Activated T-cell treated with anti-CD3 and anti-CD28 coated beads, Interleukin-2, amount 50 U/mL, for 24 hours (primary cell): Measurements from ENCODE around the gene SORT1.

ENCODE experiments used
- DNase-seq: peaks from one replicate; pipeline ENCODE4 v3.0.0-alpha.2; 2020
- H3K27ac Mint-ChIP-seq: 2 replicates; pipeline ENCODE4 v1.8.0; 2020; ENCODE audit warnings: mild to moderate bottlenecking, mixed read lengths
- H3K27me3 Mint-ChIP-seq: 2 replicates; pipeline ENCODE4 v1.8.0; 2020; ENCODE audit warnings: mixed read lengths
- H3K36me3 Mint-ChIP-seq: 2 replicates; pipeline ENCODE4 v1.8.0; 2020; ENCODE audit warnings: low read depth, mixed read lengths
- H3K4me1 Mint-ChIP-seq: 2 replicates; pipeline ENCODE4 v1.8.0; 2020; ENCODE audit warnings: low read depth, mixed read lengths
- H3K4me3 Mint-ChIP-seq: 2 replicates; pipeline ENCODE4 v1.8.0; 2020; ENCODE audit warnings: mild to moderate bottlenecking, moderate library complexity, mixed read lengths
- H3K9me3 Mint-ChIP-seq: 2 replicates; pipeline ENCODE4 v1.8.0; 2020; ENCODE audit warnings: mixed read lengths

The SORT1 gene

DNA sequence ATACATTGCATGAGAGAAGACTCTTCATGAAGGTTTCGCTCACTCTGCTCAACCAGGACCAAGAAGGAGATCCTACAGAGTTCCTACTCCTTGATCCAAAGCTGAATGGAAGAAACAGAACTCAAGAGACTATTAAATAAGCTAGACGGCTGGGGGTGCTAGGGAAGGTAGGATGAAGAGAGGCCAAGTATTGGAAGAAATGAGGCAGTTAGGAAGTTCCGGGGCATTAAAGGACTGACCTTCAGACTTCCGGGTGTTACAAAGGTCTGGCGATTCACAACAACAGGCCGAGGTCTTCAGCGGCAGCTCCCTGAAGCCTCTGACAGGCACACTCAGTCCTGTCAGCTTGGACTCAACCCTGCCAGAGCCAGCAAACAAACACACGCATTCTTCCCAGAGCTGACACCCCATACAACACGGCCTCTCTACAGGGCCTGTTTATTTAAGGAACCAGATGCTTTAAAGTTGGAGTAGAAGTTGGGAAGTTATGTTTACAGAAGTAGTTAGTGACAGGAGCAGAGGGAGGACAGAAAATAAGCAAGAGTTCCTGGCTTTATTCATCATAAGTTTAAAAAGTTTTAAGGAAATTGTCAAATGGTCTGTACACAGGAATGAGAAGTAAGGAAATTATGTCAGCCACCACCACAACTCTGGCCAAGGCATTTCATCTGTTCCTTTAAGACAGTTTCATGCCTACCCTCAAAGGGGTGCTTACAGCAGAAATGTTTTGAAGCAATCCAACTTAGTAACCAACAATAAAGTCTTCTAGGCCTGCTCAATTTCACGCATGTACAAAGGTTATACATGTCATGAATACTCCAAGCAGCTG lies 4.7 kb downstream of the SORT1 start:
- peaks cover 15% of the 10 kb centered on the region for H3K4me1 Mint-ChIP-seq
- no peaks in the 10 kb centered on the region for H3K36me3 Mint-ChIP-seq
- H3K27ac Mint-ChIP-seq: no peak overlapping the region
- no peaks in the 10 kb centered on the region for H3K9me3 Mint-ChIP-seq
- H3K4me3 Mint-ChIP-seq: no peak overlapping the region
- no peak for DNase-seq
- H3K27me3 Mint-ChIP-seq: peaks cover 62% of the 10 kb centered on the region

DNA sequence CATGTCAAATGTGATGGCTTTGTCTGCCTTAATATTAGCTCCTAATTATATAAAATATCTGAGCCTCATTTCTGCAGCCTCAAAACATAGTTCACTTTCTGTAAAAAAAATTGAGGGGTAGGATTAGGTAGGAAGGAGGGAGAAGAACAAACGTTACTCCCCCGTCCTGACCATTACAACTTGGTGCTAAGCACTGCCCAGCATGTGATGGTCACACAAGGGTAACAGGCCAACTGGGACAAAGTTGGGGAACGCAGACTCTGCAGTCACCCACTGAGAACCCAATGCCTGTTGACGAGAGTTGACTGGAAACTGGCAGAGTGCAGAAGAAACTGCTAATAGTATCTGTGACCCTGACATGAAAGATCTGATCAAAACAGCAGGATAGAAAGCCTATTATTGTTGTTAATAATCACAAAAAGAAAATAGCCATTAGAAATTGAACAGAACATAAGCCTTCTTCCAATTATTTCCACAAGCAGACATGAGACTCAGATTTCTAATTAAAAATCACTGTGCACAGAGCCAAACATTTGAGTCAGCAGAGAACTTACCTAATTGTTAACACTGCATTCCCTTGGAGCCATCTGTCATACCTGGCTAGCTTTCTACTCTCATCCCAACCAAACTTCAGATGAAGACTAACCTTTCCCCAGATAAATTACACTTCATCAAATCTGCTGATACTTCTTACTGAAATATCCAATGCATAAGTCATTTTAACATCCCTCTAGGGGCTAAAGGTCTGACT lies 5.5 kb downstream of the SORT1 start:
- no peak overlapping the region for H3K4me3 Mint-ChIP-seq
- no peaks in the 10 kb centered on the region for H3K36me3 Mint-ChIP-seq
- peaks cover 14% of the 10 kb centered on the region for H3K4me1 Mint-ChIP-seq
- H3K27me3 Mint-ChIP-seq: peaks cover 62% of the 10 kb centered on the region
- H3K9me3 Mint-ChIP-seq: no peaks in the 10 kb centered on the region
- H3K27ac Mint-ChIP-seq: no peak overlapping the region
- DNase-seq: no peak

DNA sequence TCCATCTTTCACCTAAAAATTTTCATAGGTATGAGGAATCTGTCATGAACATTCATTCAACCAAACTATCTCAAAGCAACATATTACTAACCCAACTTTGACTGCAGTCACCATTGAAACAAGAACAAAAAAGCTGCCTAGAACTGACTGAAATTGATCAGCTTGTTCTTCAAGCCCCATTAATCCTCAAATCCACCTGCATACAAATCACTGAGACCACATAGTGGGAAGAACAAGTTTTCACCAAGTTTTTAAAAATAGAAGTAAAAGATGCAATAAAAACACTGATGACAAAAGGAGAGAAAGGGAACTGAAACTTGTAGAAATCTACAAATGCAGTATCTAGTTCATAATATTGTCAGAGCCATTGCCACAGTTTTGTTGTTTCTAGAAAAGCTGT lies 6.1 kb downstream of the SORT1 start:
- peaks cover 57% of the 10 kb centered on the region for H3K27me3 Mint-ChIP-seq
- no peaks in the 10 kb centered on the region for H3K36me3 Mint-ChIP-seq
- H3K4me1 Mint-ChIP-seq: peaks cover 10% of the 10 kb centered on the region
- DNase-seq: no peak
- no peak overlapping the region for H3K27ac Mint-ChIP-seq
- H3K9me3 Mint-ChIP-seq: no peaks in the 10 kb centered on the region
- H3K4me3 Mint-ChIP-seq: no peak overlapping the region

DNA sequence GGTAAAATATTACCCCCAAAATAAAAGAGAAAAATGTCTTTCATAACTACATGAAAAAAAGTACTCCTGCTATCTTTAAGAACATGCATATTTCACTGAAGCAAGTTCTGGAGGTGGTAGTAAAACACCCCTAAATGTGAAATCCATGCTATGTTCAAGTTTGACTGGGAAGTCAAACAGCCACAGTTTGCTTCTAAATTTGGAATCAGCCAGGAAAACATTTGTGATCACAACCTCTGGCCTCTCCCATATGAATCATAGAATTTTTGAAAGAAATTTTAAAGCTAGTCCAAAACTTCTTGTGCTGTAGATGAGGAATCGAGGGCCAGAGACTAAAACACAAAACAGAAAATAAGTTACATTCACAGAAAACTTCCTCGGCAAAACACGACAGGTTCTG lies 6.6 kb downstream of the SORT1 start:
- no peaks in the 10 kb centered on the region for H3K9me3 Mint-ChIP-seq
- peaks cover 8% of the 10 kb centered on the region for H3K4me1 Mint-ChIP-seq
- H3K4me3 Mint-ChIP-seq: no peak overlapping the region
- DNase-seq: no peak
- no peaks in the 10 kb centered on the region for H3K36me3 Mint-ChIP-seq
- peaks cover 52% of the 10 kb centered on the region for H3K27me3 Mint-ChIP-seq
- H3K27ac Mint-ChIP-seq: no peak overlapping the region

DNA sequence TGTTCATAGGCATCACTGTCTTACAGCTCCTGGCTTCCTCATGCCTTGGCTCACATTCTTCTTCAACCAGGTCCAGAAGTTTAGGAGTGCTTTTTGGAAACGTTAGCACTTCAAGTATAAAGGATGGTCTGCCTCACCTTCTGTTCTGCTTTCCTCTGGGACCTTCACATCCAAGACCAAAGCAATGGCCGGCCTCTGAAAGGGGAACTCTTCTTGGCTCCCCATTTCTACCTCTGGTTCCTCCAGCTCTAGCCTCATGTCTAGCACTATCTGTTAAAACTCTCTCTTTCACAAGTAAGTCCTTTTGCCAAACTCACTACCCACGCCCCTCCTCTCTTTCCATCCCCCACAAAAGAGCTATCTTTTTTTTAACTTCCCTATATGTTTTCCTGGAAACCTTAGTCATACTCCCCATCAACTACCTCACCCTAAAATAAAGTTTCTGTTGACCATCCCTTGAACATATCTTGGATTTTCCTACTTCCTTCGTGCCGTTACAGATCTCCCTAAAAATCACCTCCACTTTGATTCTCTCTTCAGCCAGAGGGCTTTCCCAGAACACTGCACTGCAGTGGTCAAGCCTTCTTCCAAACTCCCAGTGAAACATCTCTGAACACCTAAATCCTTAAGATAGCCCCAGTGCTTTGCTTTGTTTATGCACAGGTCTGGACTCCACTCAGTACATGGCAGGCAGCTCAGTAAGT lies 7.9 kb downstream of the SORT1 start:
- Mint-ChIP-seq H3K4me3 (no peak overlapping the region), H3K36me3 (no peaks in the 10 kb centered on the region), H3K27ac (no peak overlapping the region), H3K27me3 (peaks cover 39% of the 10 kb centered on the region), H3K9me3 (no peaks in the 10 kb centered on the region), H3K4me1 (peaks cover 8% of the 10 kb centered on the region)
- no peak for DNase-seq

DNA sequence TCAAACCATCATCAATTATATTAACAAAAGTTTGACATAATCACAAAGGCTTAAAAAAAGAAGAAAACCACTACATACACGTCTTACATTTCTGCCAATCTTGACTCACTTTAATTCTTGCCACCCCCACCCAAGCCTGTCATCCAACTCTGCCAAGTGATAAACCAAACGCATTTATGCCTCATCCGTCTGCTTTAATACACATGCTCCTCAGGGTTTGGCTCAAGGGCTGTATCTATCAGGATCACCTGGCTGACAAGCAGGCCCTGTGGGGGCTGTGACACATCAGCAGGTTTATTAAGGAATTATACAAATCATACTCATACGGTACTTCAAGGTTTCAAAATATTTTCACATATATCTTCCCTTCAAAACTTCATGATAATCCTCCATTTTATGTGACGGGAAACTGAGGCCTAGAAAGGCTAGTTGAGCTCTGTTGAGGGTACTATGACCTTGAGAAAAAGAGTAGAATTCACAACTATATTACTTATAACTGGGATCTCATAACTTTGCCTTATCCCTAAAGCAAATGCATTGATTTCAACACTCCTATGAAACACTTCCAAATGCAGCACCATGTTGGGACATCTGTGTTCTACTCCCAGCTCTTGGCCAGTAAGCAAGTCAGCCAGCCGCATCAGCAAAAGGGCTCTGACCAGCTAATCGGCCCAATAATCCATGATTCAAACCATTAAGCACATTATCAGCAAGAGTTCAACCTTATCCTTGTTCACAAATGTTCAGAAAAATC lies 8.7 kb downstream of the SORT1 start:
- Mint-ChIP-seq H3K36me3 (no peaks in the 10 kb centered on the region), H3K27me3 (peaks cover 34% of the 10 kb centered on the region)

DNA sequence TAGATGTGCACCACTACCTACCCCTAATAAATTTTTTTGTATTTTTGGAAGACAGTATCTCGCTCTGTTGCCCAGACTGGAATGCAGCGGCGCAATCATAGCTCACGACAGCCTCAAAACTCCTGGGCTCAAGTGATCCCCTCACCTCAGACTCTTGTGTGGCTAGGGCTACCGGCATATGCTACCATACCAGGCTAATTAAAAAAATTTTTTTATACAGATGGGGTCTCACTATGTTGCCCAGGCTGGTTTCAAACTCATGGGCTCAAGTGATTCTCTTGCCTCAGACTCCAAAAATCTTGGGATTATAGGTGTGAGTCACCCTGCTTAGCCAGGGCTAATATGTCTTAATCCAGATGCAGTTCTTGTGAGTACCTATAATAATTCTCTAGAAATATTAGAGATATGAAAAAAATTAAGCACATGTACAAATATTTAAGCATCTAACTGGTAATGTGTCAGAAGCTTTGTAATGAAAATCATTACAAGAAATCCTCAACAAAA lies 9.5 kb downstream of the SORT1 start:
- H3K36me3 Mint-ChIP-seq: no peaks in the 10 kb centered on the region
- no peak overlapping the region for H3K4me3 Mint-ChIP-seq
- peaks cover 8% of the 10 kb centered on the region for H3K4me1 Mint-ChIP-seq
- no peak for DNase-seq
- H3K9me3 Mint-ChIP-seq: no peaks in the 10 kb centered on the region
- peaks cover 28% of the 10 kb centered on the region for H3K27me3 Mint-ChIP-seq
- H3K27ac Mint-ChIP-seq: no peak overlapping the region

More for the DNA sequence above, 8.7 kb downstream of the SORT1 start:
- Mint-ChIP-seq H3K4me3 (no peak overlapping the region), H3K4me1 (peaks cover 8% of the 10 kb centered on the region), H3K27ac (no peak overlapping the region), H3K9me3 (no peaks in the 10 kb centered on the region)
- no peak for DNase-seq

DNA sequence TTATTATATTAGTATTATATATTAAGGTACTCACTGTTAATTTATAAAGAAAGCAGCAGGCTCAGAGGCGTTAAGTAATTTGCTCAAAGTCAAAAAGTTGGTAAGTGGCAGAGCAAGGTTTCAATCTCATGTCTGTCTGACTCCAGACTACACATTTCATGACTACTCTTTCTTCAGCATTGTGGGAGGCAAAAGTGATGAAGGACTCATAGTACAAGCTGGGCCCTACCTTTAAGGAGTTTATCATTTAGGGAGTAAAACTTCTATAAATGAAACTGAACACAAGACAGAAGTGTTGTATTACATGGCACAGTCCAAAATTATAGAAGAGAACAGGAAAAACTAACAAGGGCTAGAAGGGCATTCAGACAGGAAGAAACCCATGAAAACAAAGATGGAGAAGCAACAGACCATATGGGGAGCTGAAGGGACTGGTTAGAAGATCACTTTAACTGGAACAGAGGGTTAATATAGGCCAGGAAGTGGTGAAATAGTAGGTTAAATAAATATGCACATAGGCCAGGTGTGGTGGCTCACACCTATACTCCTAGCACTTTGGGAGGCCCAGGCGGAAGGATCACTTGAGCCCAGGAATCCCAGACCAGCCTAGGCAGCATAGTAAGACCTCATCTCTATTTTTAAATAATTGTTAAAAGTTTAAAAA lies 11.5 kb downstream of the SORT1 start:
- peaks cover 3% of the 10 kb centered on the region for H3K4me1 Mint-ChIP-seq
- no peaks in the 10 kb centered on the region for H3K36me3 Mint-ChIP-seq
- no peak overlapping the region for H3K27ac Mint-ChIP-seq
- H3K27me3 Mint-ChIP-seq: peaks cover 10% of the 10 kb centered on the region
- no peak for DNase-seq
- no peaks in the 10 kb centered on the region for H3K9me3 Mint-ChIP-seq
- no peak overlapping the region for H3K4me3 Mint-ChIP-seq

DNA sequence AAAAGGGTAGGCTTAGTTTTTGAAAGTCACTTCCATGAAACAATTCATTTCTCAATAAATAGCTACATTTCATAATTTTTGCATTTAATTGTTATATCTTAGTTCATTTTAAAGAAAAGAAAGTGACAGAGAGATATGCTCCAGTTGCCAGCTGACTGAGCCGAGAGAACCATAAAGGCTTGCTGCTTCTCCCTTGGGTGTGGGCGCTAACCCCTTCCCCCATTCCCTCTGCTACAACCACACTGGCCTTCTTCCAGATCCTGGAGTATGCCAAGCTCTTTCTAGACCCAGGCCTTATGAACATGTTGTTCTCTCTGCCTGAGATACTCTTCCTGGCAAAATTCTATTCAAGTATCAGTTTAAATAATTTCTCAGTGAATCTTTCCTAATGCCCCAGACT lies 12.3 kb downstream of the SORT1 start:
- no peak for DNase-seq
- Mint-ChIP-seq H3K27me3 (peaks cover 10% of the 10 kb centered on the region), H3K36me3 (no peaks in the 10 kb centered on the region), H3K27ac (no peak overlapping the region), H3K9me3 (no peaks in the 10 kb centered on the region), H3K4me1 (peaks cover 3% of the 10 kb centered on the region), H3K4me3 (no peak overlapping the region)

DNA sequence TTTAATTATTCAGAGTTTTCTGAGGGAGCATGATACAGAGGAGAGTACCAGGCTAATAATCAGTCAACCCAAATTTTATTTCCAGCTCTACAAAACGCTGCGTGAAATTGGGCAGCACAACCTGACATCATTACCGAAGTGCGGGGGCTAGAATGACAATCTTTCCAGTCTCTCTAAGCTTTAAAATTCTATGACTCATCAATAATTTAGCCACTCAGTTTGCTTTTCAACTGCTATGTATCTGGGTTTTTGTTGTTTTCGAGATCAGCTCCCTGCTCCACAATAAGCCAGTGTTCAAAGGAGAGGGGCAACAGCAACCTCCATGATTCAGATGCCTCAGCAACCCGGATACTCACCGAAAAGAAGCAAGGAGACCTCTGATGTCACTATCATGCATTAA lies 13.9 kb downstream of the SORT1 start:
- Mint-ChIP-seq H3K36me3 (no peaks in the 10 kb centered on the region), H3K9me3 (no peaks in the 10 kb centered on the region), H3K27me3 (peaks cover 4% of the 10 kb centered on the region), H3K27ac (no peak overlapping the region), H3K4me1 (no peaks in the 10 kb centered on the region), H3K4me3 (no peak overlapping the region)
- no peak for DNase-seq

DNA sequence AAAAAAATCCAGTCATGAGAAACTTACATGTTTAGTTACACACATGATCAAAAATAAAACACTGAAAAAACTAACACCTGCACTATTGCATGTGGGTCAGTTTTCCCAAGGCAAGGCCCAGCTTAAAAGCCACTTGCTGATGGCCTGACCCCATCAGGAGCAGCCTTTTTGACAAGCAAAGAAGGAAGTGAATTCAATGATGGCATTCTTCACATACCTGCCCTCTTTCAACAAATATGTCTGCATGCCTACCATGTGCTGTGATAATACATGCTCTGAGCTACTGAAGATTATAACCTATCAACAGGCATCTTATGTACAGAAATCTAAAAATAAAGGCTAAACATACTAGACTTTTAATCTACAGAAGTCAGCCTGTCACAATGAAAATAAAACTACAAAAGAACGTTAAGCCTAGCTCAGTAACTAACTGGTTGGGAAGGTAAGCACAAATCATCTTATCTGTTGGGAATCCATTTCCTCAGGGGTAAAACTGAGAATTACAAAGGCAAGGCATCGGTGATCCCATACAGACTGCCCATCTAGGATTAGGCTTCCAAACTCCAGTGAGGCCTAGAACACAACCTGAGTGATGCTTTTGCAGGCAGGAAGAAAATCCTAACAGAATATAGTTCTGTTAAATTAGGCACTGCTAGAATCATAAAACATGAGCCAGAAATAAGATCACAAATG lies 14.5 kb downstream of the SORT1 start:
- Mint-ChIP-seq H3K27ac (no peak overlapping the region), H3K27me3 (peaks cover 4% of the 10 kb centered on the region), H3K4me3 (no peak overlapping the region), H3K36me3 (no peaks in the 10 kb centered on the region), H3K9me3 (no peaks in the 10 kb centered on the region), H3K4me1 (no peaks in the 10 kb centered on the region)
- no peak for DNase-seq

DNA sequence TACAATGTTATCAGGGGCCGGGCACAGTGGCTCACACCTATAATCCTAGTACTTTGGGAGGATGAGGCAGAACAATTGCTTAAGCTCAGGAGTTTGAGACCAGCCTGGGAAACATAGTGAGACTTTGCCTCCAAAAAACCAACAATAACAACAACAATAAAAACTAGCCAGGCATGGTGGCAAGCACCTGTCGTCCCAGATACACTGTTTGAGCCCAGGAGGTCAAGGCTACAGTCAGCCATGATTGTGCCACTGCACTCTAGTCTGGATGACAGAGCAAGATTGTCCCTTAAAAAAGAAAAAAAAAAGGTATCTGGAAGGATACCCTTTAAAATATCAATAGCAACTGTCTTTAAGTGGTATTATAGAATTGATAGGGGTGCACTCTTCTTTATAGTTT lies 16.1 kb downstream of the SORT1 start:
- no peaks in the 10 kb centered on the region for H3K36me3 Mint-ChIP-seq

DNA sequence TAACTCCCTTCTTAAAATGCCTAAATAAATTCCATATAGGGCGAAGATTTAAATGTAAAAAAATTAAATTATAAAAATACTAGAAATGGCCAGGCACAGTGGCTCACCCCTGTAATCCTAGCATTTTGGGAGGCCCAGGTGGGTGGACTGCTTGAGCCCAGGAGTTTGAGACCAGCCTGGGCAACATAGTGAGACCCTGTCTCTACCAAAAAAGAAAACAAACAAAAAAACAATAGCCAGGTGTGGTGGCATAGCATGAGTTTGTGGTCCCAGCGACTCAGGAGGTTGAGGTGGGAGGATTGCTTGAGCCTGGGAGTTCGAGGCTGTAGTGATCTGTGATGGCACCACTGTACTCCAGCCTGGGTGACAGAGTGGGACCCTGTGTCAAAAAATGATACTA lies 17.8 kb downstream of the SORT1 start:
- Mint-ChIP-seq H3K4me3 (no peak overlapping the region), H3K9me3 (no peaks in the 10 kb centered on the region), H3K27me3 (no peaks in the 10 kb centered on the region), H3K4me1 (peaks cover 6% of the 10 kb centered on the region), H3K27ac (no peak overlapping the region), H3K36me3 (no peaks in the 10 kb centered on the region)
- no peak for DNase-seq

More for the DNA sequence above, 16.1 kb downstream of the SORT1 start:
- H3K4me3 Mint-ChIP-seq: no peak overlapping the region
- no peaks in the 10 kb centered on the region for H3K27me3 Mint-ChIP-seq
- no peak overlapping the region for H3K27ac Mint-ChIP-seq
- no peak for DNase-seq
- H3K4me1 Mint-ChIP-seq: no peaks in the 10 kb centered on the region
- H3K9me3 Mint-ChIP-seq: no peaks in the 10 kb centered on the region
